Mesendoderm (in vitro differentiated cells): ENCODE results near the gene REXO4.

ENCODE experiments used
- DNase-seq: peaks from one replicate; pipeline ENCODE4 v3.0.0; 2013
- H2AK5ac ChIP-seq: 2 replicates; pipeline ENCODE4 v1.6.1; 2013; ENCODE audit warnings: low read length, inconsistent platforms
- H2BK120ac ChIP-seq: 2 replicates; pipeline ENCODE4 v1.6.1; 2013; ENCODE audit warnings: low read depth, mild to moderate bottlenecking, low read length, moderate library complexity, mixed read lengths
- H2BK15ac ChIP-seq: replicated peaks from 2 replicates; pipeline ENCODE4 v1.6.1; 2013; ENCODE audit warnings: low read depth, mild to moderate bottlenecking, moderate library complexity
- H2BK5ac ChIP-seq: 2 replicates; pipeline ENCODE4 v1.6.1; 2013; ENCODE audit warnings: low read length, inconsistent platforms
- H3K18ac ChIP-seq: 2 replicates; pipeline ENCODE4 v1.6.1; 2013; ENCODE audit warnings: mild to moderate bottlenecking, low read length, mixed read lengths
- H3K23ac ChIP-seq: one replicate; pipeline ENCODE4 v1.6.1; 2013; ENCODE audit warnings: low read length
- H3K27ac ChIP-seq: 2 replicates; pipeline ENCODE4 v1.5.1; 2013; ENCODE audit warnings: low read depth, mild to moderate bottlenecking, inconsistent platforms, low read length, moderate library complexity
- H3K27me3 ChIP-seq: 2 replicates; pipeline ENCODE4 v1.6.1; 2013; ENCODE audit warnings: low read length, control low read depth, mild to moderate bottlenecking, inconsistent platforms; ENCODE audit not compliant: insufficient read depth, poor library complexity
- H3K36me3 ChIP-seq: 2 replicates; pipeline ENCODE4 v1.6.1; 2013; ENCODE audit warnings: low read length, inconsistent platforms; ENCODE audit not compliant: control insufficient read depth, insufficient read depth
- H3K4ac ChIP-seq: one replicate; pipeline ENCODE4 v1.6.1; 2013; ENCODE audit warnings: low read depth, mild to moderate bottlenecking, low read length, moderate library complexity
- H3K4me1 ChIP-seq: 2 replicates; pipeline ENCODE4 v1.6.1; 2013; ENCODE audit warnings: low read depth, low read length, inconsistent platforms; ENCODE audit not compliant: control insufficient read depth
- H3K4me2 ChIP-seq: 2 replicates; pipeline ENCODE4 v1.6.1; 2013; ENCODE audit warnings: low read length
- H3K4me3 ChIP-seq: 2 replicates; pipeline ENCODE4 v1.5.1; 2013; ENCODE audit warnings: mild to moderate bottlenecking, low read length
- H3K56ac ChIP-seq: one replicate; pipeline ENCODE4 v1.6.1; 2013; ENCODE audit warnings: low read length
- H3K79me1 ChIP-seq: 2 replicates; pipeline ENCODE4 v1.6.1; 2013; ENCODE audit warnings: low read length, inconsistent platforms
- H3K79me2 ChIP-seq: 2 replicates; pipeline ENCODE4 v1.6.1; 2013; ENCODE audit warnings: mild to moderate bottlenecking, low read length; ENCODE audit not compliant: control insufficient read depth, insufficient read depth
- H3K9ac ChIP-seq: 2 replicates; pipeline ENCODE4 v1.6.1; 2013; ENCODE audit warnings: low read length, inconsistent platforms
- H4K5ac ChIP-seq: one replicate; pipeline ENCODE4 v1.6.1; 2013; ENCODE audit warnings: low read length
- H4K8ac ChIP-seq: one replicate; pipeline ENCODE4 v1.6.1; 2013; ENCODE audit warnings: low read depth, mild to moderate bottlenecking, control low read depth, low read length, moderate library complexity
- whole genome bisulfite sequencing: extraction: QIAGEN DNeasy Blood & Tissue Kit; methylation state at CpG from one replicate; pipeline ENCODE4 v1.1.7; 2013; ENCODE audit warnings: low lambda C conversion rate, missing lambda C conversion rate; ENCODE audit not compliant: insufficient coverage; ENCODE audit errors: extremely low coverage; 5-methylcytosine and 5-hydroxymethylcytosine counted together

REXO4 gene

DNA sequence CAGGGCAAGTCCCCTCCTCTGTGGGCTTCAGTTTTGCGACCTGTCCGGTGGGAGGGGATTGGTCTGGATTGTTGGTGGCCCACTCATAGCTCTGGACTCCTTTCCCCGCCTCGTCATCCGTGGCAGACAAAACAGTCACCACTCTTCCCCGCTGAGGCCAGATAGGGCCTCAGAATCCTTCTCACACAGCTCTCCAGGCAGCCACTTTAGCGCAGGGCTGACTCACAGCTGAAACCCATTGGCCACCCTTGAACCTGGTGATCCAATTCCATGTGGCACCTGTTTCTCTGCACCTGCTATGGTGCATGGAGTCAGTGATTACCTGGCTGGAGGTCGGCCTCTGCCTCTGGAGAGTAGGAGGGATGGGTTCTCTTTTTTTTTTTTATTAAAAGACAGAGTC, 26.2 kb upstream of the REXO4 start:
- Histone ChIP-seq H4K8ac (no peak overlapping the region), H3K18ac (no peak overlapping the region), H3K27ac (no peak overlapping the region), H3K23ac (no peak overlapping the region), H2BK15ac (no peak overlapping the region), H3K4me3 (no peak overlapping the region), H2BK120ac (no peak overlapping the region), H3K4me1 (no peaks in the 10 kb centered on the region), H4K5ac (no peak overlapping the region), H3K56ac (no peak overlapping the region), H3K4ac (no peak overlapping the region), H3K36me3 (no peaks in the 10 kb centered on the region), H2AK5ac (no peak overlapping the region), H3K9ac (no peak overlapping the region), H3K4me2 (no peak overlapping the region), H3K79me2 (no peaks in the 10 kb centered on the region), H3K79me1 (no peaks in the 10 kb centered on the region), H3K27me3 (no peaks in the 10 kb centered on the region), H2BK5ac (no peak overlapping the region)
- no peak for DNase-seq
- no CpG with 5 or more reads among the region's 8 CpGs for WGBS

DNA sequence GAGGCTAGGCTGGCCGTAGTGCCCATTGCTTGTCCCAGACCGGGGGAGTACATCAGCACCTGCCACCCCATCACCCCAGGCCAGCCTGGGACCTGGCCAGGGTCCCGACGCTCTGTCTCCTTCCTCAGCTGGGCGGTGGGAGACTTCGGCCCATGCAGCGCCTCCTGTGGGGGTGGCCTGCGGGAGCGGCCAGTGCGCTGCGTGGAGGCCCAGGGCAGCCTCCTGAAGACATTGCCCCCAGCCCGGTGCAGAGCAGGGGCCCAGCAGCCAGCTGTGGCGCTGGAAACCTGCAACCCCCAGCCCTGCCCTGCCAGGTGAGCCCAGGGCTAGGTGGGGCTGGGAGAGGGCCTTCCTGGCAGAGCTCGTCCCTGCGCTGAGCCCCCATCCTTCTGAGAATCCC, 25.4 kb upstream of the REXO4 start:
- Histone ChIP-seq H3K56ac (no peak overlapping the region), H3K36me3 (no peaks in the 10 kb centered on the region), H4K5ac (no peak overlapping the region), H4K8ac (no peak overlapping the region), H3K79me1 (no peaks in the 10 kb centered on the region), H3K4ac (no peak overlapping the region), H3K27ac (no peak overlapping the region), H2BK120ac (no peak overlapping the region), H3K4me1 (no peaks in the 10 kb centered on the region), H3K27me3 (no peaks in the 10 kb centered on the region), H2AK5ac (no peak overlapping the region), H3K79me2 (no peaks in the 10 kb centered on the region), H2BK15ac (no peak overlapping the region), H3K18ac (no peak overlapping the region), H2BK5ac (no peak overlapping the region), H3K9ac (no peak overlapping the region), H3K23ac (no peak overlapping the region), H3K4me3 (no peak overlapping the region), H3K4me2 (no peak overlapping the region)
- WGBS: no CpG with 5 or more reads among the region's 15 CpGs
- DNase-seq: no peak

DNA sequence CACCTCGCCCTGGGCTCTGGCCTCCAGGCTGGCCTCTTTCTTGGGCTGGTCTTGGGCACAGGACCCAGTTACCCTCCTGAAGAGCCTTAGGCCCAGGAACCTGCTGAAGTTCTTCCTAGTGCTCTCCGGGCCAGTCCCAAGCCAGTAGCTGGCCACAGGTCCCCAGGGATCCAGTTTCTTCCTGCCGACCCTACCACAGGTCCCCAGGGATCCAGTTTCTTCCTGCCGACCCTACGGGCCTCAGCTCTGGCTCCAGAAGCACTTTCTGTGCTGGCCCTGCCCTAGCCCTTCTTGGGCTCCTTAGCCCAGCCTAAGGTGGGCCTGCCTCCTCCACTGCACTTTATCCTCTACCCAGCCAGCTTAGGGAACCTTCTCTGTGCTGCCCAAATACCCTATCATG, 23.8 kb upstream of the REXO4 start:
- Histone ChIP-seq H3K79me2 (no peaks in the 10 kb centered on the region), H3K27me3 (no peaks in the 10 kb centered on the region), H3K27ac (no peak overlapping the region), H3K36me3 (no peaks in the 10 kb centered on the region), H3K4me3 (no peak overlapping the region), H2BK15ac (no peak overlapping the region), H2AK5ac (no peak overlapping the region), H3K9ac (no peak overlapping the region), H4K8ac (no peak overlapping the region), H2BK5ac (no peak overlapping the region), H3K79me1 (no peaks in the 10 kb centered on the region), H3K18ac (no peak overlapping the region), H3K56ac (no peak overlapping the region), H3K4me2 (no peak overlapping the region), H3K4me1 (no peaks in the 10 kb centered on the region), H3K23ac (no peak overlapping the region), H2BK120ac (no peak overlapping the region), H3K4ac (no peak overlapping the region), H4K5ac (no peak overlapping the region)
- no peak for DNase-seq
- WGBS: no CpG with 5 or more reads among the region's 5 CpGs

DNA sequence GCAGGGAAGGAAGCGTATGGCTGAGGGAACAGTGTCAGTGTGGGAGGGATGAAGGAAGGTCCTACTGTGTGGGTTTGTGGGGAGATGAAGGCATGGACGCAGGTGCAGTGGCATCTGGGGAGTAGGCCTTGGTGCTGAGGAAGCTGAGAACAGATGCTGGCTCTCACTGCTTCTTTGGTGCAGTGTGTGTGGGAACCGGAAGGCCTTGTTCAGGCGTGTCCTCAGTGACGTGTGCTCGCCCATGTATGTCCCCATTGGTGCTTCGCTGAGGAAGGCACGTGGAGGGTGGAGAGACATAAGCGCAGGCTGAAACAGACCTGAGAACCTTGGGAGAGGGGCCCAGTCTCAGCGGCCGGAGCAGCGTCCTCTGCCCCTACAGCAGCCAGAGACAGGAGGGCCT, 23.1 kb upstream of the REXO4 start:
- Histone ChIP-seq H2AK5ac (no peak overlapping the region), H3K4ac (no peak overlapping the region), H4K5ac (no peak overlapping the region), H3K9ac (no peak overlapping the region), H3K36me3 (no peaks in the 10 kb centered on the region), H3K27me3 (no peaks in the 10 kb centered on the region), H3K79me2 (no peaks in the 10 kb centered on the region), H3K18ac (no peak overlapping the region), H4K8ac (no peak overlapping the region), H3K4me3 (no peak overlapping the region), H3K4me1 (no peaks in the 10 kb centered on the region), H3K56ac (no peak overlapping the region), H3K27ac (no peak overlapping the region), H2BK120ac (no peak overlapping the region), H3K23ac (no peak overlapping the region), H3K79me1 (no peaks in the 10 kb centered on the region), H3K4me2 (no peak overlapping the region), H2BK5ac (no peak overlapping the region), H2BK15ac (no peak overlapping the region)
- WGBS: no CpG with 5 or more reads among the region's 12 CpGs
- DNase-seq: no peak

DNA sequence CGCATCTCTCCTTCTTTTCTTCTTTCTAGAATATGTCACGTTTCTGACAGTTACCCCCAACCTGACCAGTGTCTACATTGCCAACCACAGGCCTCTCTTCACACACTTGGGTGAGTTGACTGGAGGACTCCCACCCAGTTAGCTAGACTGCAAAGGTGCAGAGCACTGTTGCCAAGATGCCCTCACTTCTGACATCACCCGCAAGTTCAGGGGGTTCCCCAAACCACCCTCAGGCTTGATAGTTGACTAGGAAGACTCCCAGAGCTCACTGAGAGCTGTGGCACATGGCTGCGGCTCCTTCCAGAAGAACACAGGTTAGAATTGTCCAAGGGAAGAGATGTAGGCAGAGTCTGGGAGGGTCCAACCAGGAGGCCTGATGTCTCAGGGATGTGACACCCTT, 21.5 kb upstream of the REXO4 start:
- Histone ChIP-seq H3K4me3 (no peak overlapping the region), H3K27ac (no peak overlapping the region), H3K4me1 (no peaks in the 10 kb centered on the region), H3K36me3 (no peaks in the 10 kb centered on the region), H4K8ac (no peak overlapping the region), H2BK5ac (no peak overlapping the region), H3K79me1 (no peaks in the 10 kb centered on the region), H3K23ac (no peak overlapping the region), H3K4me2 (no peak overlapping the region), H3K4ac (no peak overlapping the region), H3K56ac (no peak overlapping the region), H3K18ac (no peak overlapping the region), H4K5ac (no peak overlapping the region), H3K79me2 (no peaks in the 10 kb centered on the region), H3K27me3 (no peaks in the 10 kb centered on the region), H3K9ac (no peak overlapping the region), H2BK120ac (no peak overlapping the region), H2AK5ac (no peak overlapping the region), H2BK15ac (no peak overlapping the region)
- DNase-seq: no peak
- WGBS: no CpG with 5 or more reads among the region's 4 CpGs

DNA sequence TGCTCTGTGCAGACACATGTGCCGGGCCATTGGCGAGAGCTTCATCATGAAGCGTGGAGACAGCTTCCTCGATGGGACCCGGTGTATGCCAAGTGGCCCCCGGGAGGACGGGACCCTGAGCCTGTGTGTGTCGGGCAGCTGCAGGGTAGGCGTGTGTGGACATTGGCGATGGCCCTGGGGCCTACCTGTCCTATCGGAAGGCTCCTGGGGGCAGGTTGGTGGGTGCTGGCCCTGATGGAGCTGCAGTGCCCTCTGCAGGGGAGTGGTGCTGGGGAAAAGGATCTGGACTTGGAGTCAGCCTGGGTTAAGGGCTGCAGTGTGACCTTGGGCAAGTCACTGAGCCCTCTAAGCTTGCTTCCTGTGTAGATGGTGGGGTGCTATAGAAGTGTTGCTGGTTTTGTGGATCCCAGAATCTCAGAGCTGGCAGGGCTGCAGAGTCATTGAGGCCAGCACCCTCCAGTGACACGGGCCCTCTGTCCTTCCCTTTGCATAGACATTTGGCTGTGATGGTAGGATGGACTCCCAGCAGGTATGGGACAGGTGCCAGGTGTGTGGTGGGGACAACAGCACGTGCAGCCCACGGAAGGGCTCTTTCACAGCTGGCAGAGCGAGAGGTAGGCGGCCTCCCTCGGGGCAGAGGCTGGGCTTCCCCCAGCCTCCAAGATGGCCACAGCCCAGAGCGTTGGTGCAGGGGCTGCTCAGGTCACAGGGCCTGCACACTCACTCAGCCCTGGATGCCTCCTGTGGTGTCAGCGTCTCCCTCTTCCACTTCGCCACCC, 20.1 kb upstream of the REXO4 start:
- Histone ChIP-seq H3K9ac (no peak overlapping the region), H3K27ac (no peak overlapping the region), H2BK120ac (no peak overlapping the region), H3K56ac (no peak overlapping the region), H2BK15ac (no peak overlapping the region), H3K27me3 (no peaks in the 10 kb centered on the region), H3K36me3 (no peaks in the 10 kb centered on the region), H4K5ac (no peak overlapping the region), H3K79me2 (no peaks in the 10 kb centered on the region), H3K4ac (no peak overlapping the region), H3K23ac (no peak overlapping the region), H3K4me3 (no peak overlapping the region), H2AK5ac (no peak overlapping the region), H3K18ac (no peak overlapping the region), H3K79me1 (no peaks in the 10 kb centered on the region), H3K4me1 (no peaks in the 10 kb centered on the region), H3K4me2 (no peak overlapping the region), H2BK5ac (no peak overlapping the region), H4K8ac (no peak overlapping the region)
- WGBS: no CpG with 5 or more reads among the region's 20 CpGs
- no peak for DNase-seq
